Astrocyte (in vitro differentiated cells and primary cell): ENCODE measurements around the gene SLC8A2. TPM values are rescaled to one million over a fixed set of nuclear protein-coding genes. Genes with fewer than 3 reads are reported as not detected.
A peak's percentile ranks its signal among the peaks of the same experiment; 100 is the strongest.

Experiments
- DNase-seq: peaks from one replicate; pipeline ENCODE4 v3.0.0-alpha.2; 2010; ENCODE audit warnings: low read depth
- FAIRE-seq: peaks from 2 replicates; lab custom pipeline; 2011; peaks lifted over from hg19 to GRCh38; lab: Jason Lieb, UNC
- H2AFZ ChIP-seq: 2 replicates; pipeline ENCODE4 v1.6.0; 2012; ENCODE audit warnings: low read depth, low read length, inconsistent platforms
- H3K27ac ChIP-seq: 2 replicates; pipeline ENCODE4 v1.5.1; 2011; ENCODE audit warnings: low read depth, low read length, inconsistent platforms
- H3K27me3 ChIP-seq: 2 replicates; pipeline ENCODE4 v1.6.0; 2011; ENCODE audit warnings: low read length, inconsistent platforms; ENCODE audit not compliant: insufficient read depth
- H3K36me3 ChIP-seq: 2 replicates; pipeline ENCODE4 v1.5.1; 2011; ENCODE audit warnings: low read length, inconsistent platforms; ENCODE audit not compliant: insufficient read depth
- H3K4me1 ChIP-seq: 2 replicates; pipeline ENCODE4 v1.5.1; 2011; ENCODE audit warnings: low read length, inconsistent platforms; ENCODE audit not compliant: insufficient read depth
- H3K4me2 ChIP-seq: 2 replicates; pipeline ENCODE4 v1.6.0; 2012; ENCODE audit warnings: low read length, inconsistent platforms
- H3K4me3 ChIP-seq: 2 replicates; pipeline ENCODE4 v1.5.1; 2011; ENCODE audit warnings: low read depth, mild to moderate bottlenecking, low read length, inconsistent platforms; ENCODE audit not compliant: insufficient read depth
- H3K79me2 ChIP-seq: 2 replicates; pipeline ENCODE4 v1.6.0; 2012; ENCODE audit warnings: mild to moderate bottlenecking, low read length, inconsistent platforms; ENCODE audit not compliant: insufficient read depth
- H3K9ac ChIP-seq: 2 replicates; pipeline ENCODE4 v1.6.0; 2012; ENCODE audit warnings: mild to moderate bottlenecking, low read length, inconsistent platforms
- H3K9me3 ChIP-seq: 2 replicates; pipeline ENCODE4 v1.5.1; 2012; ENCODE audit warnings: low read depth, mild to moderate bottlenecking, low read length, inconsistent platforms; ENCODE audit not compliant: insufficient read depth
- H4K20me1 ChIP-seq: 2 replicates; pipeline ENCODE4 v1.6.0; 2012; ENCODE audit warnings: low read length, inconsistent platforms; ENCODE audit not compliant: insufficient read depth
- H3K27ac Mint-ChIP-seq: one replicate; pipeline ENCODE4 v1.8.0; 2021; ENCODE audit warnings: mild to moderate bottlenecking, mixed read lengths; ENCODE audit not compliant: unreplicated experiment
- H3K27me3 Mint-ChIP-seq: one replicate; pipeline ENCODE4 v1.8.0; 2021; ENCODE audit warnings: low read depth, mixed read lengths; ENCODE audit not compliant: unreplicated experiment
- H3K36me3 Mint-ChIP-seq: one replicate; pipeline ENCODE4 v1.8.0; 2021; ENCODE audit warnings: low read depth, mixed read lengths; ENCODE audit not compliant: unreplicated experiment
- H3K4me1 Mint-ChIP-seq: one replicate; pipeline ENCODE4 v1.8.0; 2021; ENCODE audit warnings: low read depth, mixed read lengths; ENCODE audit not compliant: unreplicated experiment
- H3K4me3 Mint-ChIP-seq: one replicate; pipeline ENCODE4 v1.8.0; 2021; ENCODE audit warnings: mild to moderate bottlenecking, moderate library complexity, mixed read lengths; ENCODE audit not compliant: unreplicated experiment
- H3K9me3 Mint-ChIP-seq: one replicate; pipeline ENCODE4 v1.8.0; 2021; ENCODE audit warnings: mild to moderate bottlenecking, mixed read lengths; ENCODE audit not compliant: unreplicated experiment
- CTCF ChIP-seq: IDR thresholded peaks from 2 replicates; pipeline ENCODE4 v1.5.1; 2011; ENCODE audit warnings: low read depth, mild to moderate bottlenecking, inconsistent platforms, low read length, moderate library complexity; ENCODE audit not compliant: insufficient read depth
- EZH2 ChIP-seq: IDR thresholded peaks from 2 replicates; pipeline ENCODE4 v1.6.1; 2012; ENCODE audit warnings: mild to moderate bottlenecking, low read length, inconsistent platforms; ENCODE audit not compliant: insufficient read depth
- total RNA-seq: library from RNA; stranded (reverse); gene quantifications from 2 replicates; pipeline ENCODE4 v1.2.1, GENCODE V29; 2021

Gene SLC8A2
- total RNA-seq, 1 donor from 2014 or later = 3.3 TPM

- peak overlapping the region; percentile 93 for H3K27ac Mint-ChIP-seq
- FAIRE-seq = no peak
- H3K27me3 ChIP-seq = peaks cover 53% of the 10 kb centered on the region
- peak; percentile 20 for DNase-seq
- H3K36me3 Mint-ChIP-seq = peaks cover under 1% of the 10 kb centered on the region
- H3K27ac ChIP-seq = no peak overlapping the region
- H3K4me1 Mint-ChIP-seq = peaks cover 29% of the 10 kb centered on the region
- no peak overlapping the region for H2AFZ ChIP-seq
- no peaks in the 10 kb centered on the region for H3K9me3 Mint-ChIP-seq
- peak overlapping the region; percentile 78 for H3K4me3 Mint-ChIP-seq
- H3K4me2 ChIP-seq = peak overlapping the region; percentile 76
- TF ChIP-seq CTCF (no peak), EZH2 (no peak)
- H3K36me3 ChIP-seq = no peaks in the 10 kb centered on the region
- peaks cover 12% of the 10 kb centered on the region for H3K27me3 Mint-ChIP-seq
- H3K9ac ChIP-seq = peak overlapping the region; percentile 31
- no peaks in the 10 kb centered on the region for H3K9me3 ChIP-seq
- peaks cover 5% of the 10 kb centered on the region for H3K4me1 ChIP-seq
- H3K79me2 ChIP-seq = no peaks in the 10 kb centered on the region
- no peak overlapping the region for H3K4me3 ChIP-seq
- H4K20me1 ChIP-seq = peaks cover 21% of the 10 kb centered on the region
These were observed 49.8 kb downstream of the SLC8A2 start for GRCh38 chr19:47421844-47422395.

GRCh38 chr19:47421244-47421786 lies 50.4 kb downstream of the SLC8A2 start:
- no peak overlapping the region for H3K27ac ChIP-seq
- peaks cover 55% of the 10 kb centered on the region for H3K27me3 ChIP-seq

More at GRCh38 chr19:47421244-47421786, 50.4 kb downstream of the SLC8A2 start:
- Mint-ChIP-seq H3K27me3 (peaks cover 12% of the 10 kb centered on the region), H3K4me3 (peak overlapping the region; percentile 78), H3K27ac (peak overlapping the region; percentile 93), H3K4me1 (peaks cover 29% of the 10 kb centered on the region), H3K9me3 (no peaks in the 10 kb centered on the region), H3K36me3 (peaks cover 5% of the 10 kb centered on the region)
- FAIRE-seq (no peak), DNase-seq (no peak)
- no peaks in the 10 kb centered on the region for H3K9me3 ChIP-seq
- H2AFZ ChIP-seq = no peak overlapping the region
- peak overlapping the region; percentile 31 for H3K9ac ChIP-seq
- no peaks in the 10 kb centered on the region for H3K79me2 ChIP-seq
- H3K4me2 ChIP-seq = peak overlapping the region; percentile 76
- H3K36me3 ChIP-seq = no peaks in the 10 kb centered on the region
- H4K20me1 ChIP-seq = peaks cover 27% of the 10 kb centered on the region
- peaks cover 5% of the 10 kb centered on the region for H3K4me1 ChIP-seq
- TF ChIP-seq EZH2 (peak; percentile 59), CTCF (no peak)
- H3K4me3 ChIP-seq = no peak overlapping the region
